HG03460 (cell line): ENCODE data around the gene CTDSP1.

Experiments used
- ATAC-seq: cut with Tn5 transposase; IDR thresholded peaks from one replicate; pipeline ENCODE4 v1.9.1; 2021; ENCODE audit not compliant: unreplicated experiment

Gene CTDSP1

DNA sequence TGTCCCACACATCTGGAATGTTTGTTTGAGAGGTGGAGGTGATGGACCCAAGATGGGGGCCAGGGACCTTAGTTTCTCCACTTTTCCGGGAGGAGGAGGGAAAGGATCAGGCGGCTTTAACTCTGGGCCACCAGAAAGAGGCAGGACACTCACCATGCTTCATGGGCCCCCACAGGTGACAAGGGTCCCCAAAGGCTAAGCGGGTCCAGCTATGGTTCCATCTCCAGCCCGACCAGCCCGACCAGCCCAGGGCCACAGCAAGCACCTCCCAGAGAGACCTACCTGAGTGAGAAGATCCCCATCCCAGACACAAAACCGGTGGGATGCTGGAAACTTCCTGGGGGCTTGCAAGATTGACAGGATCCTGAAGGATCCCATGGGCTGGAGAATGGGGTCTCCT is 16.9 kb upstream of the CTDSP1 start:
- no peak for ATAC-seq

- ATAC-seq, result no peak
Measured at GRCh38 chr2:218383892-218384519, 15.7 kb upstream of the CTDSP1 start.

DNA sequence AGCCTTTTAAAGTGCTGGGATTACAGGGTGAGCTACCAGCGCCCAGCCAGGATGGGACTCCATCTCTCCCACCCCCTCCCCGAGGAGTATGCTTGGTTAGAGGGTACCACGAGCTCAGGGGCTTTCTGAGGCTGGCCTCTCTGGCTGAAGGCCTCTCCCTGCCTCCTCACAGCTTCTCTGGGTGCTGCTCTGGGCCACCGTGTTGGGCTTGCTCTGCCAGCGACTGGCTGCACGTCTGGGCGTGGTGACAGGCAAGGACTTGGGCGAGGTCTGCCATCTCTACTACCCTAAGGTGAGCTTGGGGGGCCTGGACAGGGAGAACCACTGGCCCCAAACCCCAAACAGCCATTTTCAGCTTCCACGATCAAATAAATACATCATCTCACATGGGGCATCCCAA is 14.7 kb upstream of the CTDSP1 start:
- ATAC-seq, result no peak

- no peak for ATAC-seq
Measured at GRCh38 chr2:218386505-218387368, 12.9 kb upstream of the CTDSP1 start.

- ATAC-seq, result no peak
Measured at GRCh38 chr2:218387369-218388194, 12.1 kb upstream of the CTDSP1 start.

DNA sequence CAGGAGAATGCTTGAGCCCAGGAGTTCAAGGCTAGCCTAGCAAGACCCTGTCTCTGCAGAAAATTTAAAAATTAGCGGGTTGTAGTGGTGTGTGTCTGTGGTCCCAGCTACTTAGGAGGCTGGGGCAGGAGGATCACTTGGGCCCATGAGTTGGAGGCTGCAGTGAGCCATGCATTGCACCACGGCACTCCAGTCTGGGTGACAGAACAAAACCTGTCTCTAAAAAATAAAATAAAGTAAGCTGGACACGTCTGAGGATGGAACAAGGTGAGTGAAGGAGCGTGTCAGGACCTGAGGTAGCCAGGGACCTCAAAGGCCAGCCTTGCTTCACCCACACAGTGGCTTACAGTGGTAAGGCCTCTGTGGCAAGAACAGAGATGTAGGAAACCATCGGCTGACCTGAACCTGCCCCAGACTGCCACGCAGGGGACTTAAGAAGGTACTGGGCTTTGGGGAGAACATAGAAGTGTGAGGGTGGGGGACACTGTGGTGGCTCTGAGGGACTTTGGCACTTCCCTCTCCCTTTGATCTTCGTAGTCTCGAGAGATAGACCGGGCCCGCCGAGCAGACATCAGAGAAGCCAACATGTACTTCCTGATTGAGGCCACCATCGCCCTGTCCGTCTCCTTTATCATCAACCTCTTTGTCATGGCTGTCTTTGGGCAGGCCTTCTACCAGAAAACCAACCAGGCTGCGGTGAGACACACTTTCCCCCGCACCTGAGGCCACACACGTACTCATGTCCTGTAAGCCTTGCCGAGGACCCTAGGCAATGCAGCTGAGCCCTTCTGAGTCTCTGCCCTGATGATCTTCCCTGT is 10.1 kb upstream of the CTDSP1 start:
- ATAC-seq, result no peak

- no peak for ATAC-seq
Measured at GRCh38 chr2:218391202-218391601, 8.5 kb upstream of the CTDSP1 start.

- ATAC-seq, result no peak
Measured at GRCh38 chr2:218392459-218392858, 7.2 kb upstream of the CTDSP1 start.

GRCh38 chr2:218392891-218393462 is 6.7 kb upstream of the CTDSP1 start:
- no peak for ATAC-seq

DNA sequence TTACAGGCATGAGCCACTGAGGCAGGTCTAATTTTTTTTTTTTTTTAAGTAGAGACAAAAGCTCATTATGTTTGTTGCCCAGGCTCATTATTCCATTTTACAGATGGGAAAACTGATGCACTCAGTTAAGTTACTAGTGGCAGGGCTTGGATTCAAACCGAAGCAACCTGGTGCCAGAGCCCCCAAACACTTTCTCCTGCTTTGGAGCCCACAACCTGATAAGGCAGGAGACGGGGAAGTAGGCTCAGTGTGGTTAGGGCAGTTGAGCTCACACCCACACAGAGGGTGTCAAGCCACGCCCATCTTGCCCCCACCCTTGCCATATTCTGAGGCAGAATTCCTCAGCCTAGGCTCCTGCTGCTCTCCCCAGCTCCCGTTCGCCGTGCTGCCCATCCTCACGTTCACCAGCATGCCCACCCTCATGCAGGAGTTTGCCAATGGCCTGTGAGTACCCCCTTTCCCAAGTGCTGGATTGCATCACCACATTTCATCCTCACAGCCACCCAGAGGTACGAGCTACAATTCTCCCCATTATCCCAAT is 5.8 kb upstream of the CTDSP1 start:
- ATAC-seq, result no peak

- ATAC-seq, result no peak
Measured at GRCh38 chr2:218394298-218395089, 5.2 kb upstream of the CTDSP1 start.

DNA sequence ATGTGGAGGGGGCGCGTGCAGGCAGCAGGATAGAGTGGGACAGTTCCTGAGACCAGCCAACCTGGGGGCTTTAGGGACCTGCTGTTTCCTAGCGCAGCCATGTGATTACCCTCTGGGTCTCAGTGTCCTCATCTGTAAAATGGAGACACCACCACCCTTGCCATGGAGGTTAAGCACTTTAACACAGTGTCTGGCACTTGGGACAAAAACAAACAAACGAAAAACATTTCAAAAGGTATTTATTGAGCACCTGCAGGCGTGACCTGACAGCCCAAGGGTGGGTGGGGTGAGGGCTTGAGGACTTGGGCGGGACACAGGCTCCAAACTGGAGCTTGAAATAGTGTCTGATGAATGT is 4.6 kb upstream of the CTDSP1 start:
- ATAC-seq, result no peak

DNA sequence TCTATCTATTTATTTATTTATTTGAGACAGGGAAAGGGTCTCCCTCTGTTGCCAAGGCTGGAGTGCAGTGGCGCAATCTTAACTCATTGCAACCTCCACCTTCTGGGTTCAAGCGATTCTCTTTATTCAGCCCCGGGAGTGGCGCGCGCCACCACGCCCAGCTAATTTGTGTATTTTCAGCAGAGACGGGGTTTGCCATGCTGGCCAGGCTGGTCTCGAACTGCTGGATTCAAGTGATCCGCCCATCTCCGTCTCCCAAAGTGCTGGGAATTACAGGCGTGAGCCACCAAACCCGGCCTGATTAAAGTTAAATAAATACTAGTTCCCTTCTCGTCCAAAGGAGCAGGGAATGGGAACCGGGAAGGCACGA is 4.2 kb upstream of the CTDSP1 start:
- ATAC-seq, result no peak

- ATAC-seq, result peak; percentile 37
Measured at GRCh38 chr2:218395826-218396687, 3.6 kb upstream of the CTDSP1 start.

- ATAC-seq, result no peak
Measured at GRCh38 chr2:218396688-218397462, 2.8 kb upstream of the CTDSP1 start.

GRCh38 chr2:218397463-218397819 is 2.2 kb upstream of the CTDSP1 start:
- no peak for ATAC-seq

DNA sequence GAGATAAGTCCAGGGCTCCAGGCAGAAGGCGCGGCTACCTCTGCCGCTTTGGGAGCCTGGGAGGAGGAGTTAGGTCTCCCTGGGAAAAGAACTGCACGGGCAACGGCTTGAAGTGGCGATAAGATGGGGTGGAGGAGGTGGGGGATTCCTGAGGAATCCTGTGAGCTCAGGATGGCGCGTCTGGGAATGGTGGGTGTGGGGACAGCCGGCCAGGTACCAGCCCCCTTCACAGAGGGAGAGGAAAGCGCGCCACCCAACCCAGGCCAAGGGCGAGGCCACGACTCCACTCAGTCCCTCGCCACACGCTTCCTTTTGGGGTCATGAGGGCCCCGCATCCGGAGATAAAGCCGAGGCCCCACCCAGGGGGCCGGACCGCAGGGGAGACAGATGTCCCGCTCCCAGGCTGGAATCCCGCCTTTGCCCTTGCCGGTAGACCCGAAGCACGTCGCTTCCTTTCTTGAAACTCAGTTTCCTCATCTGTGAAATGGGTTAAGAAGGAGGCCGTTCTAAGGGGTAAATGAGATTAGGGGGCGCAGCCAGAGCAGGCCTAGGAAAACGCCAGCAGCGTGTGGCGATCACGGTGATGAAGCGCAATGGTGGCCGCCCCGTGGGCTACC is 1.7 kb upstream of the CTDSP1 start:
- peak; percentile 23 for ATAC-seq
